GM21529 (cell line): Measurements from ENCODE around the gene PLD3.
"Not testable (repeated sequence)": the region's sequence is repeated elsewhere in the genome, so short reads cannot be mapped to it uniquely, and the experiment has no call there.

Experiments used
- ATAC-seq: cut with Tn5 transposase; IDR thresholded peaks from one replicate; pipeline ENCODE4 v1.9.1; 2021; ENCODE audit not compliant: unreplicated experiment

PLD3 gene

GRCh38 chr19:40388481-40388880 lies 40.0 kb downstream of the PLD3 start:
- no peak for ATAC-seq

DNA sequence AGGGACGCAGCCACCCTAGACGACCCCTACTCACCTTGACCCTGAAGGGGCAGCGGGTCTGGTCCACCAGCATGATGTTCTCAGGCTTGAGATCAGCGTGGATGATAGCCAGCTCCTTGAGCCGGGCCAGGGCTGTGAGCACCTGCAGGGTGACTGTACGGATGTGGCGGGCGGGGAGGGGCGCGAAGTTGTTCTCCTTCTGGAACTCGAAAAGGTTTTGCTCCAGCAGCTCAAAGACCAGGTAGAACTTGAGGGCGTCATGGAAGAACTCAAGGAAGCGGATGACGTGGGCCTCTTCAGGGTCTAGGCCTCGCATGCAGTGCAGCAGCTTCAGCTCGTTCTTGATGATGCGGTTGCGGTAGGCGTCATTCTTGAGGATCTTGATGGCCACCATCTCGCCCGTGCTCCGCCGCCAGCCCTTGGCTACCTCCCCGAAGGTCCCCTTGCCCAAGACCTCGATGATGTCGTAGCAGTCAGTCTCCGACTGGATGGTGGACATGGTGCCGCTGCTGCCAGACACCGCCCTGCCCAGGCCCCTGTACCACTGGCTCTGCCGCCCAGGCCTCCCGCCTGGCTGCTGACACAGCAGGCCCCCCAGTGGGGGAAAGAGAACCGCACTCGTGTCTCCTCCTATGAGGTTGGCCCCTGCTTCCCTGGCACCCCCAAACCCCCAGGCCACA lies 41.0 kb downstream of the PLD3 start:
- ATAC-seq, result no peak

- no peak for ATAC-seq
Observed at GRCh38 chr19:40390084-40390742, 41.7 kb downstream of the PLD3 start, which contains the start of gene HIPK4. HIPK4 (minus strand) TSS chr19:40390181; CDS start chr19:40389902, 279 bp downstream.

DNA sequence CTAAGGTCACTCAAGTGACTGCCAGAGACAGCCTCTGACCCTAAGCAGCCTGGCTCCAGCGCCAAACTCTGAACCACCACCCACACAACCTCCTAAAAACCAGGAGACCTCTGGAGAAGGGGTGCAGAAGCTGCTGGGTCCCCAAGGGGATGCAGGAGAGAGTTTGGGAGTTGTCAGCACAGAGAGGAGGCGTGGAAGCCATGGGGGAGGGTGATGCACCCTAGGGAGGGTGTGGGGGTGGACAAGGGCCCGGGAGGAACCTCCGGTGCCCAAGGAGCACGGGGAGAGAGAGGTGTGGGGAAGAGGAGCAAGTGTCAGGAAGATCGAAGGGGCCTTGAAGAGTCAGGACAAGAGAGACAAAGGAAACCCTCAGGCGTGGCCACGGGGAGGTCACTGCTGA lies 43.6 kb downstream of the PLD3 start:
- ATAC-seq, result no peak

GRCh38 chr19:40392894-40393517 lies 44.5 kb downstream of the PLD3 start:
- ATAC-seq, result no peak

GRCh38 chr19:40393894-40394815 lies 45.7 kb downstream of the PLD3 start:
- ATAC-seq, result no peak

GRCh38 chr19:40394816-40395210 lies 46.3 kb downstream of the PLD3 start:
- ATAC-seq, result no peak

DNA sequence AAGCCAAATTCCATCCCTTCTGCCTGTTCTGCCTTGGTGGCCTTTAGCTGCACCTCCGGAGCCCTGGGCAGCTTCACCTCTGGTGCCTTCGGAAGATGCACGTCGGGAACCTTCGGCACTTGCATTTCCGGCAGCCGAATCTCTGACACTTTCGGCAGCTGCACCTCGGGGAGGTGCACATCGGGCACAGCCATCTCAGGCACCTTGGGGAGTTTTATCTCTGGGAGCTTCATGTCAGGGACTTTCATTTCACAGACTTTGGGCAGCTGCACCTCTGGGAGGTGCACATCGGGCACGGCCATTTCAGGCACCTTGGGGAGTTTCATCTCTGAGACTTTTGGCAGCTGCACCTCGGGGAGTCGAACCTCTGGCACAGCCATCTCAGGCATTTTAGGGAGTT lies 47.5 kb downstream of the PLD3 start:
- no peak for ATAC-seq

GRCh38 chr19:40396886-40397567 lies 48.5 kb downstream of the PLD3 start:
- ATAC-seq, result no peak

GRCh38 chr19:40397568-40397906 lies 49.0 kb downstream of the PLD3 start:
- no peak for ATAC-seq

DNA sequence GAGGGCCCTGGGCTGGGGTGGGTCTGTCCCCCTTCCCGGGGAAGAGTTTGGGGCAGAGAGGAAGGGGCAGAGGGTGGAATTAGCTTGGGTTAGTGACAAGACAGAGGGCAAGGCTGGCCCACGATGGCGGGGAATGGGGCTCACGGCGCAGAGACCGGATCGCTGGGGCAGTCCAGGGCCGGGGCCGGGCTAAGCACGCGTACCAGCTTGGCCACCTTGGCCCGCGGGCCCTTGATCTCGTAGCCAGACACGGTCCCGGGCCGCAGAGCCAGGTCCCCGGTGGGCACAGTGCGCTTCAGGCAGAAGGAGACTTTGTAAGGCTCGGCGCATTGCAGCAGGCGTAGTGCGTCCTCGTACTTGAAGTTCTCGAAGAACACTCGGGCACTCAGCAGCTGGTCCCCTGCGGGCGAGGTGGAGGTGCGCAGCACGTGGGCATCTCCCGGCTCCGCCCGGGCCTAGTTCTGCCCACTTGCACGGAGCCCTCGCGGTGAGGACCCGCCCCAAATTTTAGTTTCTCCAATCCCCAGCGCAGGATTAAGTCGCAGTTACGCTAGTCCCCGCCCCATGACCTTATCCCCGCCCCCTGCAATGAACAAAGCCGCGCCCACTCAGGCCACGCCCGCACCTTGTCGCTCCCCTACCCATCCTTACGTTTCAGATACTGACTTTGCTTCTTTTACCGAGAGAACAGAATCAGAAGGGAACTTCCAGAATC lies 50.1 kb downstream of the PLD3 start:
- no peak for ATAC-seq

DNA sequence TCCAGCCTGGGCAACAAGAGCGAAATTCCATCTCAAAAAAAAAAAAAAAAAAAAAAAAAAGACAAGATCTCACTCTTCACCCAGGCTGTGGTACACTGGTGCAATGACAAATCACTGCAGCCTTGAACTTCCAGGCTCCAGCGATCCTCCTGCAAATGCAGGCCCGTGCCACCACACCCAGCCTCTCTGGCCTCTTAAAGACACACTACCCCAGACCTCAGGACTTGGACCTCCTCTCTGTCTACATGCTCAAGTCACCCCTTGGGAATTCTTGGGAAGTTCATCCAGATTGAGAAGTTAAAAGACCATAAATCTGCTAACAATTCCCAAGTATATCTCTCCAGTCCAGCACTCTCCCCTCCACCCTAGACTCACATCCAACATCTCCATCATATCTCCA lies 52.1 kb downstream of the PLD3 start:
- no peak for ATAC-seq

DNA sequence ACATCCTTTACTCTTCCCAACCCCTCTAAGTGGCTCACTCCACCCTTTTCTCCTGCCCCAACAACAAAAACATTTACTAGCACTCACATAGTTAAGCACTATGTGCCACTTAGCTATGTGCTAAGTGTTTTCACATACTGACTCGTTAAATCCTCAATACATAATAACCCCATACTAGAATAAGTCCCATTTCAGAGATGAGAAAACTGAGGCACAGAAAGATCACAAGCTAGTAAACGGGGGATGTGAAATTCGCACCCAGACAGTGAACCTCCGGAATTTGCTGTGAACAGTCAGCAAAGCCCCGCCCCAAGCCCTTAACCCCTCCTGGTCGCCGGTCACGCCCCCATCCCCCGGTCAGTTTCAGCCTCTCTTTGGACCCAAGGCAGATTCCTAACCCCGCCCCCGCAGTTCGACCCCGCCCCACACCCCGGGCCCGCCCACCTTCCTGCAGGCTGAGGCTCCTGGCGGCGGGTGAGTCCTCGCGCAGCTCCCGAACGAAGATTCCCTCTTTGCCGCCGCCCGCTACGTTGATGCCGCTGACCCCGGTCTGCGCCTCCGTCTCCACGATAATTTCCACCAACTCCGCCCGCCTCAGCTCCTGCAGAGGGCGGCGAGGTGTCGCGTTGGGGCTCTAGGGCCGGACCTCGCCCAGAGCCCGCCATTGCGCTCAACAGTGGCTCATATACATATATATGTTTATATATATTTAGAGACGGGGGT lies 54.9 kb downstream of the PLD3 start:
- peak; percentile 62 for ATAC-seq

GRCh38 chr19:40407714-40408597 lies 59.5 kb downstream of the PLD3 start:
- ATAC-seq, result no peak

DNA sequence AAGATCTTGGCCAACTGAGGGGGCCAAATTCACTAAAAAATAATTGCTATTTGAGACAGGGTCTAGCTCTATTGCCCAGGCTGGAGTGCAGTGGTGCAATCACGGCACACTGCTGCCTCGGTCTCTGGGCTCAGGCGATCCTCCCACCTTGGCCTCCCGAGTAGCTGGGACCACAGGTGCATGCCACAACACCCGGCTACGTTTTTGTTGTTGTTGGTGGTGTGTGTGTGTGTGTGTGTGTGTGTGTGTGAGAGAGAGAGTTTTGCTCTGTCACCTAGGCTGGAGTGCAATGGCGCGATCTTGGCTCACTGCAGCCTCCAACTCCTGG lies 60.1 kb downstream of the PLD3 start:
- not testable (repeated sequence) for ATAC-seq

DNA sequence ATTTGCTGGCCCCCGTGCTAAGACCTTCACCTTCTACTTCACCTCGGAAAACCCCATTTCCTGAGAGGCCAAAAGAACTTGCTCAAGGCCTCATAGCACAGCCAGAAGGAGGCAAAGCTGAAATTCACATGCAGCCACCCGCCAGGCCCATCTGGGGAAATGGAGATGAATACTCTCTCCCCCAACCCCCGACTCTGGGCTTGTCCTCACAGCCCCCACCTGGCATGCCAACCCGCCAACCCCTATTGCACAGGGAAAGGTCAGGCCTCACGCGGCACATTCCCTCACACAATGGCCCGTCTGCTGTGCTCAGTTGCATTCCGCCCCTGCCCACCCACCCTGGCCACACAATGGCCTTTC lies 61.5 kb downstream of the PLD3 start:
- no peak for ATAC-seq

GRCh38 chr19:40411125-40411842 lies 62.8 kb downstream of the PLD3 start:
- ATAC-seq, result no peak

DNA sequence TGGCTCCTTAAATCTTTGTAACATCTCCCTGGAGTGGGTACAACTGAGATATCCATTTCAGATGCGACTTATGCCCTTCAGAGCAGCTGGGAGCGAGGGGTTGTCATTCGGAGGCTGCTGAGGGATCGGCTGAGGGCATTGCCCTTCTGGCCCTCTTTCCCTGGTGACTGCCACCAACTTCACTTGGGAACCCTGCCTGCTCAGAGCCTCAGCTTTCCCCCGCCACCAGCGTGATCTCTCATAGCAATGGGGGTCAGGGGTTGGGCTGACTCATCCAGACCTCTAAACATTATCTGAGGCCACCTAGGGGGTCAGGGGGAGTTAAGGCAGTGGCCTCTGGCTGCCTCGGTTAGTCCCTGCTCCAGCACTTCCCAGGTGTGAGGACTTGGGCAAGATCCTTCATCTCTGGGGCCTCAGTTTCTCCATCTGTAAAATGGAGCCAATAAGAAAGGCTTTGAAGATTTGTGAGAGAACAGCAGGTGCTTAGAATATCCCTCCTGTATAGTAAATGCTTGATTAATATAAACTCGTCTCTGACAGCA lies 63.5 kb downstream of the PLD3 start:
- no peak for ATAC-seq
